ENCODE results near the gene S100A14. TPM values are rescaled to one million over a fixed set of nuclear protein-coding genes. Genes with fewer than 3 reads are reported as not detected.

S100A14 gene
- total RNA-seq, 4 donors from 2014 or later, result 112 to 175 (median 132) TPM

Other genes starting within 250 kb of the S100A14 start
- not detected for gene S100A12, start 240.7 kb downstream of the S100A14 start, total RNA-seq
- 10 to 100 TPM in 1 of 4 donors, 1 to 10 TPM in 2, not detected in 1; 2.8 to 35.6 (median 6.2) TPM for gene S100A8, start 225.3 kb downstream of the S100A14 start, total RNA-seq
- not detected for gene S100A7A, start 199.8 kb downstream of the S100A14 start, total RNA-seq
- not detected for gene S100A7, start 155.7 kb downstream of the S100A14 start, total RNA-seq
- 100 to 1,000 TPM; 128 to 573 (median 360) TPM for gene S100A6, start 80.3 kb downstream of the S100A14 start, total RNA-seq
- gene S100A5, start 75.4 kb downstream of the S100A14 start, total RNA-seq, result 10 to 100 TPM in 1 of 4 donors, 1 to 10 TPM in 3; 2.2 to 12.6 (median 6.5) TPM
- gene S100A4, start 70.5 kb downstream of the S100A14 start, total RNA-seq, result 100 to 1,000 TPM in 2 of 4 donors, 10 to 100 TPM in 2; 57.3 to 251 (median 133) TPM
- gene S100A3, start 67.1 kb downstream of the S100A14 start, total RNA-seq, result 1 to 10 TPM in 1 of 4 donors, under 1 TPM in 1, not detected in 2; 0.83 to 1.7 TPM
- gene S100A2, start 50.5 kb downstream of the S100A14 start, total RNA-seq, result 10 to 100 TPM in 1 of 4 donors, 1 to 10 TPM in 3; 2.6 to 10.1 (median 5.9) TPM
- gene S100A16, start 3.2 kb downstream of the S100A14 start, total RNA-seq, result 100 to 1,000 TPM in 1 of 4 donors, 10 to 100 TPM in 3; 62.7 to 104 (median 76.3) TPM
- 100 to 1,000 TPM; 219 to 545 (median 343) TPM for gene S100A13, start 11.2 kb upstream of the S100A14 start, total RNA-seq
- 100 to 1,000 TPM; 139 to 498 (median 231) TPM for gene S100A1, start 12.1 kb upstream of the S100A14 start, total RNA-seq
- 100 to 1,000 TPM in 3 of 4 donors, 10 to 100 TPM in 1; 99.1 to 124 (median 105) TPM for gene CHTOP, start 17.7 kb upstream of the S100A14 start, total RNA-seq
- 10 to 100 TPM; 52.0 to 71.9 (median 63.9) TPM for gene SNAPIN, start 42.4 kb upstream of the S100A14 start, total RNA-seq
- 100 to 1,000 TPM; 111 to 167 (median 151) TPM for gene ILF2, start 54.7 kb upstream of the S100A14 start, total RNA-seq
- gene NPR1, start 62.4 kb upstream of the S100A14 start, total RNA-seq, result 10 to 100 TPM; 20.9 to 35.1 (median 30.0) TPM
- 10 to 100 TPM; 50.0 to 60.9 (median 56.3) TPM for gene INTS3, start 111.7 kb upstream of the S100A14 start, total RNA-seq
- 10 to 100 TPM; 14.4 to 32.5 (median 23.2) TPM for gene SLC27A3, start 159.1 kb upstream of the S100A14 start, total RNA-seq